GM18867 (cell line): Measurements from ENCODE around the gene ZFR.
"Not testable (repeated sequence)": the region's sequence is repeated elsewhere in the genome, so short reads cannot be mapped to it uniquely, and the experiment has no call there.

Source experiments
- ATAC-seq: cut with Tn5 transposase; IDR thresholded peaks from one replicate; pipeline ENCODE4 v1.9.1; 2021; ENCODE audit warnings: mild to moderate bottlenecking, moderate library complexity; ENCODE audit not compliant: unreplicated experiment

Gene ZFR

DNA sequence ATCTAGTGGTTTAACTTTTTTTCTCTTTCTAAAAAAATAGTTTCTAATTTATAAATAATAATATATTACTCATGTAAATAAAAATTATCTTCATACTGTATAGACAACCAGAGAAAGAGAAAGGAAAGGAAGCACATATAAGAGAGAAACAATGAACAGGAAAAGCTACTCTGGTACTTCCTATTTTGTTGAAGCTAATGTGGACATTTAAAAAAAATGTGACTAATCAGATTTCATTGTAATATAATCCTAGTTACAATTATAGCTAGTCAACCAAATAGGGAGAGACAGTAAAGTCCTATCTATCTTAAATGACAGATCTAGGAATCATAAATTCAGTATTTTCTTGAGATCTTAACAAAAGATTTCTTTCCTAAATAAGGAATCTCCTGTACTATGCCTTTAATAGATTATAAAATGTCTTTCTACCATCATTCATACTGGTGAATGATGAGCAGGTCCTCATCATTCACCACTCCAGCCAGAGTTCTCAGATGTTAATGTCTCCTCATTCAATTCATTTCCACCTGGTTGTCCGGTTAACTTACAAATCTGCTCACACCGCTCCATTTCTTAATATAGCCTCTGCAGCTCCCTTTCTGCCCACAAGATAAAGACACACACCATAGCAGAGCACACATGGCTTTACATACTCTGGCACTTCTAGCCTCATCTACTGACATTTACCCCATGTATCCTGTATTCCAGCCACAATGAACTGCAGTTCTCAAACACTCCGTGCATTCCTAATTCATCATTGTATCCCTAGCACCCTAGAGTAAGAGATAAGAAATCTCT is 30.9 kb downstream of the ZFR start:
- no peak for ATAC-seq

DNA sequence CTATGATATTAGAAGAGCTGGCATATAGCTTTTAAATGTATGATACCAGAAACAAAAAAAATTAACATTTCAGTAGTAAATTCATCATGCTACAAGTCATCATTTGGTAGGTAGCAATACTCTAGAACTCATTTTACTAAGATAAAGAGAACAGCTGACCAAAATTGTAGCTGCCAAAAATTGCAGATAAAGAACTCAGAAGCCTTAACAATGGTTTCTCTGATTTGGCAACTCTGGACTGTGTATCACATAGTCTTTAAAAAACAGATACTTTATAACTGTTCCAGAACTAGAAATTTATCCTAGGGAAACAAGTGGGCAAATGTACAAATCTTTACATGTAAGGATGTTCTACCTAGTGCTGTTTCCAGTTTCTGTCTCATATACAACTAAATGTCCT is 33.9 kb downstream of the ZFR start:
- no peak for ATAC-seq

GRCh38 chr5:32406650-32407049 is 37.9 kb downstream of the ZFR start:
- no peak for ATAC-seq

DNA sequence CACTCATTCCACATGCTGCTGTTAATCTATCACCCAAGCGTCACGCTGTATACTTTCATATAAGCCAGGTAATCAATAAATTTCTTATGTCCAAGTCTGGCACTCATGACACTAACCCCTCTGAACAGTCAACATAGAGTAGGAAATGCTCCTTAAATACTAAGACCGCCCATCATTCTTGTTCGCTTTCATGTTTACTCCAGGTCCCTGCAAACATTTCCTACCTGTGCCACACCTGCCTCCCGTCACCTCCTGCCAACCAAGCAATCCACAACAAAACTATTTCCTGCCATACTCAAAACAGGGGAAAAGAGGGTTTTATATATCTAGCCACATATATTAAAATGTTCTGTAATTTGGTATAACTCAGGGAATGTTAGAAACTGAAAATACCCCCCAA is 39.0 kb downstream of the ZFR start:
- no peak for ATAC-seq

DNA sequence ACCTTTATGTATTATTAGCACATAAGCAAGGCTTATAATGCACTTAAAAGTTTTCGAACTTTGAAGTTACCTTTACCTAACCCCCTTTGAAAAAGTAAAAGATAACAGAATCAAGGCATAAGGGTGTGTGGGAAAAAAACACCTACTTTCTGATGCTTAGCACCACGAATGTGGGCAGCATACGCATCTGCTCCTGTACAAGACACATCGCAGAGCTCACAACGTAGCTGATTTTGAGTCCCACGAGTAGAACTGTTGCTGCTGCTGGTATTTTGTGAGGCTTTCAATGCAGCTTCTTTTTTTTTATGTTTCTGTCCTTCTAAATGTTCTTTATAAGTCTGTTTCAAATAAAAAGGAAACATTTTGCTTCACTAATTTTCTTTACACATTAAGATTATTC is 40.8 kb downstream of the ZFR start:
- no peak for ATAC-seq

- ATAC-seq: no peak
Measured at GRCh38 chr5:32400401-32400800, 44.1 kb downstream of the ZFR start.

DNA sequence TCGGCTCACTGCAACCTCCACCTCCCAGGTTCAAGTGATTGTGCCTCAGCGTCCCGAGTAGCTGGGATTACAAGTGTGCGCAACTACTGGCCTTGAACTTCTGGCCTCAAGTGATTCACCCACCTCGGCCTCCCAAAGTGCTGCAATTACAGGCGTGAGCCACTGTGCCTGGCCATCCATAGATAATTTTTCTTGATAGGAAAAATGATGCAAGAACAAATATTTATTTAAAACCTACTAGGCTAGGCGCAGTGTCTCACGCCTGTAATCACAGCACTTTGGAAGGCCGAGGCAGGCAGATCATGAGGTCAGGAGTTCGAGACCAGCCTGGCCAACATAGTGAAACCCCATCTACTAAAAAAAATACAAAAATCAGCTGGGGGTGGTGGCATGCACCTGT is 45.8 kb downstream of the ZFR start:
- not testable (repeated sequence) for ATAC-seq

GRCh38 chr5:32394981-32395380 is 49.6 kb downstream of the ZFR start:
- no peak for ATAC-seq

DNA sequence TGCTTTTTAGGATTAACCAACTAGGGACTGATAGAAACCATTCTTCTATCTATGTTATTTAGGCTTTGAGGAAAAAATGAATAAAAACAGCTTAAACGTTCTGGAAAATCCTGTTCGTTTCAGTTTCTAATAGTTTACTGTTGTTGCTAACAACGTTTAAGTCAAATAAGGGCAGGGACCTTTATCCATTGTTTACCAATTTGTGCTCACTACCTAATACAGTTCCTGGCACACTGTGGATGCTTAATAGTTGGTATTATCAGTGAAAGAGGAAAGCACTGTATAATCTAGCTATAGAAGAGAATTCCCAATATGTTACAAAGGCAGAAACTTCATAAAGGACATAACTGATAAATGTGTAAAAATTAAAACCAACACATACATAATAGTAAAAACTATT is 52.5 kb downstream of the ZFR start:
- no peak for ATAC-seq

DNA sequence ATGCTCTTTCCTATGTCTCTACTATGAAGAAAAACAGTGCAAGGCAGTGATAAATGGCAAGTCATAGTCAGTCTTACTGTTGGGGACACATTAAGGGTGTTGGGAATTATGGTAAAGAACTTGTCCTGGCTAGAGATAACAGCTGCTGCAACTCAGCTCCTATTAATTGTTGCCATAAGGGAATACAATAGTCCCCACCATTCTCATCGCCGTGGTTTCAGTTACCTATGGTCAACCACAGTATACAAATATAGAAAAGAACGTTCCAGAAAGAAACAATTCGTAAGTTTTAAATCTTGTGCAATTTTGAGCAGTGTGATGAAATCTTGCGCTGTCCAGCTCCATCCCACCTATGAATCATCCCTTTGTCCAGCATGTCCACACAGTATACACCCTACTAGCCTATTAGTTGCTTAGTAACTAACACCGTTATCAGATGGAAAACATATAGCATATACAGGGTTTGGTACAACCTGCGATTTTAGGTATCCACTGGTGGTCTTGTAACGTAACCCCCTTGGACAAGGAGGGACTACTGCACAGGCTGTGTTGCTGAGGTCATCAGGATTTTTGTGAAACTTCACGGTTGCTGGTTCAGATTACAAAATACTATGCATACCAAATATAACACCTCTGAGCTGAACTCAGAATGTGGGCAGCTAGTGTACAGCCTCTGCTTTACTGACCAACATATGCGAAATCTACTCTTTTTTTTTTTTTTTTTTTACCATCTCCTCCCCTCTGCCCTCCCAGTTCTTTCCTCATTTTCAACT is 53.5 kb downstream of the ZFR start:
- no peak for ATAC-seq

DNA sequence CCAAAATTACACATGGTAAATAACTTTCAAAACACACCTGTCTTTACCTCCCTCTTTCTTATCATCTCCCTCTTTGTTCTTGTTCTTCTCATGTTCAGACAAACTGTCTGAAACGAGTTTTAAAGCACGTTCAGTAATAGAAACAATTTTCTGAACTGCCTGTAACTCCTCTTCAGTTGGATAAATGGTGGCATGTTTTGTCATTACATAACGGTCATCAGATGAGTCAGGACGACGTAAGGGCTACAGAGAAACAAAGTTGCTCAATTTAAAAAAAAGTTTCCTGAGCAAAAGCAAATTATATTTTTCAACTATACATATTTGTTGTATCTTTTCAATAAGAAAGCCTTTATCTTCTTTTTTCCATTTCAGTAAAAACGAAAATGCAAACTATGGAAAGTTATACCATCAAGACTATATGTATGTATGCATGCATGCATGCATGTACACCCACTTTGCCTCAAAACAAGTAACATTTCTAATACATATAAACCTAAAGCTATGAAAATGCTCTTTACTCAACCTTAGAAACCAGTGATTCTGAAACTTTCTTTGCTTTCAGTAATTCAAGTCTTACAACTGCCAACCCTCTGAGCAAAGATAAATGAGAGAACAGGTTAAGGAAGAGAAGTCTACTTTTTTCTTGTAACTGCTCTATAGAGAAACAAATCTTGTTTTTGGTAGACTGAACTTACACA is 56.0 kb downstream of the ZFR start:
- ATAC-seq: no peak

DNA sequence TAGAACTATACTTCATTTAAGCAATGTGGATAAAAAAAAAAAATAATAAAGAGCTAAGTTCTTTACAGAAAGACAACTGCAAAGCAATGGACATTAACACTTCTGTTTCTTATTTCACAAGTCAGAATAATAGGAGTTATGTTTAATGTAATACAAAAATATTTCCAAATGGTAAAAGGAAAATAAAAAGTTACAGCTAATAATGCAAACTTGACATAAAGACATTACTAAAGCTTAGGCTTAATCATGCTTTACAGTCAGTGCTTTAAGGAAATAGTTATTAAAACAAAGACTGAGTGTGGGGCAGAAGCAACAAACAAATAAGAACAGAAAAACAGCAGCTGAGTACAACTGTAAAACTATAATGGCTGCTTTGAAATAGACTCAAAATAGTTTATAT is 56.7 kb downstream of the ZFR start:
- ATAC-seq: no peak

- no peak for ATAC-seq
Measured at GRCh38 chr5:32387211-32387610, 57.3 kb downstream of the ZFR start.

DNA sequence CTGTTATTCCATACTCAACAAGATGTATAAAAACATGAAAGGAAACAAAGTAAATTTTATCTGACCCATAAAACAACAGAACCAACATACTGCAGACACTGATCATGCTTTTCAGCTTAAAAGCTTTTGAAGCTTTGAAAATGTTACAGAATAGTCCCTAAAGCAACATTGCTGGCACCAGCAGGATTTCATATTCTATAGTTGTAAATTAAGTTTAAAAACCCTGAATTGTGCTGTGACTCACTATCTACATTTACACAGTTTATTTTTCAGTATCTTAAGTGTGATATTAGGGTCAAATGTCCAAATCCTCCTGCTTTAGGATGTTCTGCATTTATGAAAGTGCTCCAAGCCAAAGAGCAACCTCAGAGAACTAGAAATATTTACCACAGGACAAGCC is 59.9 kb downstream of the ZFR start:
- no peak for ATAC-seq

GRCh38 chr5:32383586-32383985 is 61.0 kb downstream of the ZFR start:
- ATAC-seq: no peak

- ATAC-seq: no peak
Measured at GRCh38 chr5:32383065-32383464, 61.5 kb downstream of the ZFR start.

- no peak for ATAC-seq
Measured at GRCh38 chr5:32379421-32379820, 65.1 kb downstream of the ZFR start.

DNA sequence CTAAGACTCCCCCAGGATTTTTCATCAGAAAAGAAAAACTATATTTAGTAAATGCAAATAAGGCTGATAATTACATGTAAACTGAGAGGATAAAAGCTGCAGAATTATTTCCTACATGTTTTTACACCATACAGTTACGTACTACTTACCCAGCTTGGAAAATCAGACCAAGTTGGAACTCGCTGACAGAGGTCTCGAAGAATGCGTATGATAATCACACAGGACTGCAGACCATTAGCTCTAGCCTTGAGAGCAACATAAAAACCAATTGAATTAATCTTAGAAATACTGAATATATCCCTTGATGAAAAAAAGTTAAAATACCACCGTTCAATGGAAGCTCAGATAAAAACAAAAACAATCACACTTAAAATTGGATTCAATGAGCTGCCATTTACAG is 65.6 kb downstream of the ZFR start:
- no peak for ATAC-seq

DNA sequence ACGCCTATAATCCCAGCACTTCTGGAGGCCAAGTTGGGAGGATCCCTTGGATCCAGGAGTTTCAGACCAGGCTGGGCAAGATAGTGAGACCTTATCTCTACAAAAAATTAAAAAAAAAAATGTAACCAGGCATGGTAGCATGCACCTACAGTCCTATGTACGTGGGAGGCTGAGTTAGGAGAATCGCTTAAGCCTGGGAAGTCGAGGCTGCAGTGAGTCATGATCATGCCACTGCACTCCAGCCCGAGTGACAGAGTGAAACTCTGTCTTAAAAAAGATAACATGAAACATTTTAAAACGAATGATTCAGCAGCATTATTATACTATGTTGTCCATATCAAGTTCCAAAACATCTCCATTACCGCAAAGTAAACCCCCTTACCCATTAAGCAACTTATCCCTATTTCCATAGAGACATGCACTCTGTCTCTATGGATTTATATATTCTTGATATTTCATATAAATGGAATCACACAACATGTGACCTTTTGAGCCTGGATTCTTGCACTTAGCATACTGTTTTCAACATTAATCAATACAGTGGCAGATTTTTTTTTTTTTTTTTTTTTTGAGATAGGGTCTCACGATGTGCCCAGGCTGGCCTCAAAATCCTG is 74.9 kb downstream of the ZFR start:
- ATAC-seq: no peak

GRCh38 chr5:32369032-32369431 is 75.5 kb downstream of the ZFR start:
- no peak for ATAC-seq

GRCh38 chr5:32367271-32367670 is 77.3 kb downstream of the ZFR start:
- ATAC-seq: not testable (repeated sequence)
